Measurements from ENCODE around the gene P3H1.
"Not testable (repeated sequence)": the region's sequence is repeated elsewhere in the genome, so short reads cannot be mapped to it uniquely, and the experiment has no call there.

DNA sequence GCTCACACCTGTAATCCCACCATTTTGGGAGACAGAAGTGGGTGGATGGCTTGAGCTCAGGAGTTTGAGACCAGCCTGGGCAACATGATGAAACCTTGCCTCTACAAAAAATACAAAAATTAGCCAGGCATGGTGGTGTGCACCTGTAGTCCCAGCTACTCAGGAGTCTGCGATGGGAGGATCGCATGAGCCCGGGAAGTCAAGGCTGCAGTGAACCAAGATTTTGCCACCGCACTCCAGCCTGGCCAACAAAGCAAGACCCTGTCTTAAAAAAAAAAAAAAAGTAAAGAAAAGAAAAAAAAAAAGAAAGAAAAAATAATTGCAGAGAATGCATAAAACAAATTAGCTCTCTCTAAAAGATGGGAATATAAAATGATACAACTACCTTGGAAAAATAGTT lies 41.0 kb downstream of the P3H1 start:
- not testable (repeated sequence) for TF ChIP-seq POLR2A, CTCF (IDR thresholded peaks at IDR 0.05)

All from adrenal gland (tissue), 5 donors.